Measurements from ENCODE around the gene RPUSD3.

- TF ChIP-seq CTCF (conservative IDR thresholded peaks at IDR 0.05) = no peak
- no peak for TF ChIP-seq ZFX (IDR thresholded peaks at IDR 0.05)
These were observed 2.8 kb downstream of the RPUSD3 start for GRCh38 chr3:9841015-9841414.

All from C4-2B (cell line).